ENCODE results near the gene ORMDL2.

The ORMDL2 gene

GRCh38 chr12:55817345-55818139 lies at the start of gene ORMDL2, which contains the start of gene SARNP:
Gene ORMDL2, plus strand, starts transcription at chr12:55818041. Its CDS starts 959 bp downstream, at chr12:55819000.
Gene SARNP, minus strand, starts transcription at chr12:55817724. Its CDS starts 23 bp downstream, at chr12:55817701.
- Mint-ChIP-seq H3K4me1 (peaks cover 26% of the 10 kb centered on the region), H3K27me3 (no peaks in the 10 kb centered on the region), H3K36me3 (ENCODE audit: insufficient read depth) (peaks cover 33% of the 10 kb centered on the region), H3K9me3 (no peaks in the 10 kb centered on the region), H3K27ac (ENCODE audit: low read depth) (no peak within 1 kb of the TSS), H3K4me3 (no peak within 1 kb of the TSS)
- DNase-seq (ENCODE audit: low spot score in 2 of 2) (peak; percentile 82 to 98), ATAC-seq (replicated peaks; ENCODE audit: extremely low read depth, poor library complexity, severe bottlenecking) (peak; percentile 92)

DNA sequence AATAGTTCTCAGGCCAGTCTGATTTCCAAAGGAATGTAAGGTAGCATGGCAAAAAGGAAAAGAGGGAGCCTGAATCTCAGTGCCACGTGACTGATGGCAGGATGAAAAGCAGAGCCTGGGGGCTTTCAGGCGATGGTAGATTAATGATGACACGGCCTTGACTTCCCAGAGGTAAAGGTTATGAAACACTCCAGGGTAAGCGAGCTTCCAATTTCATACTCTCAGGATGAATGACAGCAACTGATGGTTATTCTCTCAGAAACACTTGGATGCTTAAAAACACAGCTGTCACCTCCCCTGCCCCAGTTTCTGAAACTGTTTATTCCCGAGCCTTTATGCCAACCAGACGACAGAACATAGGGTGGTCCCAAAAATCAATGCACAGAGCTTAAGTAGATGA lies 46.1 kb upstream of the ORMDL2 start:
- H3K4me3 Mint-ChIP-seq, result no peak overlapping the region
- H3K36me3 Mint-ChIP-seq (ENCODE audit: insufficient read depth), result peaks cover 35% of the 10 kb centered on the region
- peaks cover 32% of the 10 kb centered on the region for H3K4me1 Mint-ChIP-seq
- H3K9me3 Mint-ChIP-seq, result no peaks in the 10 kb centered on the region
- no peak for DNase-seq (ENCODE audit: low spot score in 2 of 2)
- H3K27me3 Mint-ChIP-seq, result no peaks in the 10 kb centered on the region
- H3K27ac Mint-ChIP-seq (ENCODE audit: low read depth), result no peak overlapping the region
- no peak for ATAC-seq (replicated peaks; ENCODE audit: extremely low read depth, poor library complexity, severe bottlenecking)

DNA sequence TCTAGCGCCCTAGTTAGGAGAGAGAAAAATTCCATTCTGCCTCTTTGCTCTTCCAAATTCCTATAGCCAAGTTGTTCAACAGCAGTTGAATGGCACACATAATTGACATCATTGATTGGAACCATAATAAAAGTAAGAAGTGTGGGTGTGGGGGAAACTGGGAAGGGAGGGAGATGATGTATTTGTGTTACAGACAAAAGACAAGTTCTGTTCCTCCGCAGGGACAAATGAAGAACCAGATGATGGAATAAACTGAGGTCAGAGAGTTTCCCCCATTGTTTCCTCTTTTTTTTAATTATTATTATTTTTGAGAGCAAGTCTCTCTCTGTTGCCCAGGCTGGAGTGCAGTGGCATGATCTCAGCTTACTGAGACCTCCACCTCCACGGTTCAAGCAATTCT lies 40.0 kb upstream of the ORMDL2 start:
- no peak overlapping the region for H3K4me3 Mint-ChIP-seq
- no peak for ATAC-seq (replicated peaks; ENCODE audit: extremely low read depth, poor library complexity, severe bottlenecking)
- DNase-seq (ENCODE audit: low spot score in 2 of 2), result no peak
- H3K27me3 Mint-ChIP-seq, result no peaks in the 10 kb centered on the region
- peaks cover 23% of the 10 kb centered on the region for H3K4me1 Mint-ChIP-seq
- no peaks in the 10 kb centered on the region for H3K9me3 Mint-ChIP-seq
- no peak overlapping the region for H3K27ac Mint-ChIP-seq (ENCODE audit: low read depth)
- peaks cover 27% of the 10 kb centered on the region for H3K36me3 Mint-ChIP-seq (ENCODE audit: insufficient read depth)

GRCh38 chr12:55780685-55781084 lies 37.2 kb upstream of the ORMDL2 start:
- no peaks in the 10 kb centered on the region for H3K27me3 Mint-ChIP-seq
- ATAC-seq (replicated peaks; ENCODE audit: extremely low read depth, poor library complexity, severe bottlenecking) (no peak), DNase-seq (ENCODE audit: low spot score in 2 of 2) (no peak)
- peak overlapping the region; percentile 62 for H3K27ac Mint-ChIP-seq (ENCODE audit: low read depth)
- H3K4me3 Mint-ChIP-seq, result no peak overlapping the region
- peaks cover 13% of the 10 kb centered on the region for H3K4me1 Mint-ChIP-seq
- H3K36me3 Mint-ChIP-seq (ENCODE audit: insufficient read depth), result peaks cover 38% of the 10 kb centered on the region
- H3K9me3 Mint-ChIP-seq, result no peaks in the 10 kb centered on the region

- H3K4me3 Mint-ChIP-seq, result no peak overlapping the region
These were observed 29.3 kb upstream of the ORMDL2 start for GRCh38 chr12:55788546-55788945.

GRCh38 chr12:55789171-55789570 lies 28.7 kb upstream of the ORMDL2 start:
- Mint-ChIP-seq H3K27me3 (no peaks in the 10 kb centered on the region), H3K27ac (ENCODE audit: low read depth) (no peak overlapping the region), H3K4me1 (peaks cover 6% of the 10 kb centered on the region), H3K9me3 (no peaks in the 10 kb centered on the region), H3K36me3 (ENCODE audit: insufficient read depth) (peaks cover 70% of the 10 kb centered on the region), H3K4me3 (no peak overlapping the region)
- no peak for DNase-seq (ENCODE audit: low spot score in 2 of 2)
- no peak for ATAC-seq (replicated peaks; ENCODE audit: extremely low read depth, poor library complexity, severe bottlenecking)

More at GRCh38 chr12:55788546-55788945, 29.3 kb upstream of the ORMDL2 start:
- peaks cover 6% of the 10 kb centered on the region for H3K4me1 Mint-ChIP-seq
- H3K36me3 Mint-ChIP-seq (ENCODE audit: insufficient read depth), result peaks cover 72% of the 10 kb centered on the region
- no peak for DNase-seq (ENCODE audit: low spot score in 2 of 2)
- H3K27ac Mint-ChIP-seq (ENCODE audit: low read depth), result no peak overlapping the region
- H3K9me3 Mint-ChIP-seq, result no peaks in the 10 kb centered on the region
- no peaks in the 10 kb centered on the region for H3K27me3 Mint-ChIP-seq
- no peak for ATAC-seq (replicated peaks; ENCODE audit: extremely low read depth, poor library complexity, severe bottlenecking)

GRCh38 chr12:55789893-55790292 lies 27.9 kb upstream of the ORMDL2 start:
- Mint-ChIP-seq H3K36me3 (ENCODE audit: insufficient read depth) (peaks cover 72% of the 10 kb centered on the region), H3K4me1 (peaks cover 6% of the 10 kb centered on the region), H3K27me3 (no peaks in the 10 kb centered on the region), H3K4me3 (no peak overlapping the region), H3K27ac (ENCODE audit: low read depth) (no peak overlapping the region), H3K9me3 (no peaks in the 10 kb centered on the region)
- ATAC-seq (replicated peaks; ENCODE audit: extremely low read depth, poor library complexity, severe bottlenecking) (no peak), DNase-seq (ENCODE audit: low spot score in 2 of 2) (no peak)

GRCh38 chr12:55795950-55796349 lies 21.9 kb upstream of the ORMDL2 start:
- no peaks in the 10 kb centered on the region for H3K9me3 Mint-ChIP-seq
- peaks cover 72% of the 10 kb centered on the region for H3K36me3 Mint-ChIP-seq (ENCODE audit: insufficient read depth)
- DNase-seq (ENCODE audit: low spot score in 2 of 2) (no peak), ATAC-seq (replicated peaks; ENCODE audit: extremely low read depth, poor library complexity, severe bottlenecking) (no peak)
- H3K4me1 Mint-ChIP-seq, result peaks cover 7% of the 10 kb centered on the region
- H3K4me3 Mint-ChIP-seq, result no peak overlapping the region
- no peaks in the 10 kb centered on the region for H3K27me3 Mint-ChIP-seq
- no peak overlapping the region for H3K27ac Mint-ChIP-seq (ENCODE audit: low read depth)

DNA sequence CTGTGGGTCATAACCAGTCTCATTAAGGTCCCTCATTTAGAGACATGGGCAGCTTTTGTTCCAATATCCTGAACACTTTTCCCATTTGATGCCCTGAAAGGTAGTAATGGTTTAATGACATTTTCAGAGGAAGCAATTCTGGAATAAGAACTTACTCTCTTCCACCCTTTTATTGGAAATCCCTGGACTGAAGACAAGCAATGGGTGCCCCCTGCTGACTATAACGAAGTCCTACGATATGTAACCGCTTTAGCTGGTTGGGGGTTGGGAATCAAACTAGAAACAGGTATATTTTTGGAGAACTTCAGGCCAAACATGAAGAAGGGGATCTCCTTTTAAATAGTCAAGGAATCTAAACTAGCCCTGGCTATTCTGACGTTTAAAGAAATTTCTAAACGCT lies 20.8 kb upstream of the ORMDL2 start:
- H3K4me1 Mint-ChIP-seq, result peaks cover 8% of the 10 kb centered on the region
- no peaks in the 10 kb centered on the region for H3K27me3 Mint-ChIP-seq
- no peak overlapping the region for H3K4me3 Mint-ChIP-seq
- DNase-seq (ENCODE audit: low spot score in 2 of 2) (no peak), ATAC-seq (replicated peaks; ENCODE audit: extremely low read depth, poor library complexity, severe bottlenecking) (no peak)
- H3K27ac Mint-ChIP-seq (ENCODE audit: low read depth), result no peak overlapping the region
- peaks cover 70% of the 10 kb centered on the region for H3K36me3 Mint-ChIP-seq (ENCODE audit: insufficient read depth)
- H3K9me3 Mint-ChIP-seq, result no peaks in the 10 kb centered on the region

- Mint-ChIP-seq H3K9me3 (no peaks in the 10 kb centered on the region), H3K36me3 (ENCODE audit: insufficient read depth) (peaks cover 68% of the 10 kb centered on the region), H3K4me3 (no peak overlapping the region), H3K4me1 (peaks cover 8% of the 10 kb centered on the region), H3K27me3 (no peaks in the 10 kb centered on the region), H3K27ac (ENCODE audit: low read depth) (no peak overlapping the region)
- no peak for ATAC-seq (replicated peaks; ENCODE audit: extremely low read depth, poor library complexity, severe bottlenecking)
- DNase-seq (ENCODE audit: low spot score in 2 of 2), result no peak
These were observed 20.3 kb upstream of the ORMDL2 start for GRCh38 chr12:55797550-55797949.

- no peak for ATAC-seq (replicated peaks; ENCODE audit: extremely low read depth, poor library complexity, severe bottlenecking)
- Mint-ChIP-seq H3K36me3 (ENCODE audit: insufficient read depth) (peaks cover 54% of the 10 kb centered on the region), H3K9me3 (no peaks in the 10 kb centered on the region), H3K27ac (ENCODE audit: low read depth) (no peak overlapping the region), H3K4me1 (peaks cover 30% of the 10 kb centered on the region), H3K27me3 (no peaks in the 10 kb centered on the region), H3K4me3 (no peak overlapping the region)
- no peak for DNase-seq (ENCODE audit: low spot score in 2 of 2)
These were observed 10.9 kb upstream of the ORMDL2 start for GRCh38 chr12:55806982-55807381.

DNA sequence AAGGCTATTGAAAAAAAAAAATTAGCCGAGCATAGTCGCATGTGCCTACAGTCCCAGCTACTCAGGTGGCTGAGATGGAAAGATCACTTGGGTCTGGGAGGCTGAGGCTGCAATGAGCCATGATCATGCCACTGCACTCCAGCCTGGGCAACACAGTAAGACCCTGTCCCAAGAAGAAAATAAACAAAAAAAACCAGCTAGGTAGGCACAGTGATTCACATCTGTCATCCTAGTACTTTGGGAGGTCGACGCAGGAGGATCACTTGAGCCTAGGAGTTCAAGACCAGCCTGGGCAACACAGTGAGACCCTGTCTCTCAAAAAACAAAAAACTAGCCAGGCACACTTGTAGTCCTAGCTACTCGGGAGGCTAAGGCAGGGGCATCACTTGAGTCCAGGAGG lies 8.6 kb upstream of the ORMDL2 start:
- Mint-ChIP-seq H3K4me3 (no peak overlapping the region), H3K27ac (ENCODE audit: low read depth) (no peak overlapping the region), H3K27me3 (no peaks in the 10 kb centered on the region), H3K36me3 (ENCODE audit: insufficient read depth) (peaks cover 55% of the 10 kb centered on the region), H3K4me1 (peaks cover 42% of the 10 kb centered on the region), H3K9me3 (no peaks in the 10 kb centered on the region)
- DNase-seq (ENCODE audit: low spot score in 2 of 2) (no peak), ATAC-seq (replicated peaks; ENCODE audit: extremely low read depth, poor library complexity, severe bottlenecking) (no peak)

- Mint-ChIP-seq H3K27ac (ENCODE audit: low read depth) (peak overlapping the region; percentile 14), H3K9me3 (no peaks in the 10 kb centered on the region), H3K4me1 (peaks cover 39% of the 10 kb centered on the region), H3K27me3 (no peaks in the 10 kb centered on the region), H3K4me3 (peak overlapping the region; percentile 12), H3K36me3 (ENCODE audit: insufficient read depth) (peaks cover 47% of the 10 kb centered on the region)
- DNase-seq (ENCODE audit: low spot score in 2 of 2) (no peak), ATAC-seq (replicated peaks; ENCODE audit: extremely low read depth, poor library complexity, severe bottlenecking) (no peak)
These were observed 5.8 kb upstream of the ORMDL2 start for GRCh38 chr12:55812088-55812487.
